GM12865 (cell line): ENCODE data around the gene ZSCAN10.
A peak's percentile ranks its signal among the peaks of the same experiment; 100 is the strongest.

Experiments used
- DNase-seq: peaks from one replicate; pipeline ENCODE4 v3.0.0; 2010; ENCODE audit warnings: low read depth
- H3K4me3 ChIP-seq: 2 replicates; pipeline ENCODE4 v1.5.1; 2011; ENCODE audit warnings: mild to moderate bottlenecking, low read depth, low read length, control low read depth
- CTCF ChIP-seq: IDR thresholded peaks from 2 replicates; pipeline ENCODE4 v1.5.1; 2011; ENCODE audit warnings: low read length, control low read depth, low read depth, inconsistent platforms; ENCODE audit not compliant: insufficient read depth; ENCODE audit errors: missing control alignments

Gene ZSCAN10

GRCh38 chr16:3121851-3122467 lies 22.9 kb upstream of the ZSCAN10 start:
- DNase-seq, result no peak
- no peak for TF ChIP-seq CTCF
- no peak overlapping the region for H3K4me3 ChIP-seq

- no peak for DNase-seq
- no peak for TF ChIP-seq CTCF
- H3K4me3 ChIP-seq, result no peak overlapping the region
Observed at GRCh38 chr16:3120435-3120834, 21.3 kb upstream of the ZSCAN10 start.

GRCh38 chr16:3119701-3120408 lies 20.8 kb upstream of the ZSCAN10 start:
- H3K4me3 ChIP-seq, result no peak overlapping the region
- DNase-seq, result no peak
- TF ChIP-seq CTCF, result no peak

- TF ChIP-seq CTCF, result no peak
- DNase-seq, result no peak
- no peak overlapping the region for H3K4me3 ChIP-seq
Observed at GRCh38 chr16:3119286-3119685, 20.2 kb upstream of the ZSCAN10 start.

- TF ChIP-seq CTCF, result no peak
- H3K4me3 ChIP-seq, result no peak overlapping the region
- no peak for DNase-seq
Observed at GRCh38 chr16:3118846-3119245, 19.8 kb upstream of the ZSCAN10 start.

GRCh38 chr16:3118204-3118790 lies 19.2 kb upstream of the ZSCAN10 start:
- TF ChIP-seq CTCF, result no peak
- H3K4me3 ChIP-seq, result no peak overlapping the region
- no peak for DNase-seq

- peak; percentile 30 for TF ChIP-seq CTCF
- H3K4me3 ChIP-seq, result no peak overlapping the region
- DNase-seq, result no peak
Observed at GRCh38 chr16:3115561-3115960, 16.5 kb upstream of the ZSCAN10 start.
